Gastrocnemius medialis (tissue), 4 donors: ENCODE measurements around the gene ANXA10.
"Not testable (repeated sequence)": the region's sequence is repeated elsewhere in the genome, so short reads cannot be mapped to it uniquely, and the experiment has no call there.

ENCODE experiments used
- POLR2A ChIP-seq, 2 donors: fragments of 450-650 bp; IDR thresholded peaks; one replicate each; pipeline ENCODE4 v1.6.1; 2017; ENCODE audit warnings: antibody characterized with exemption in 2 of 2, mild to moderate bottlenecking in 2 of 2, moderate library complexity in 2 of 2
- TF ChIP-seq, protein P1 (sequence below), 5 experiments: fragments of 450-650 bp in 3 of 5; fragments of 200-600 bp in 2 of 5; sonication (generic) in 2 of 5; IDR thresholded peaks in 4 of 5; conservative IDR thresholded peaks in 1 of 5; 1 replicate in 4 of 5; 2 replicates in 1 of 5; pipeline ENCODE4 v1.5.1; 2016 to 2019; ENCODE audit warnings: antibody characterized with exemption in 5 of 5, mild to moderate bottlenecking in 3 of 5, moderate library complexity in 3 of 5

GRCh38 chr4:168113059-168113458, 20.7 kb downstream of the ANXA10 start:
- not testable (repeated sequence) for TF ChIP-seq POLR2A (IDR thresholded peaks at IDR 0.05)
- TF ChIP-seq, protein P1, sequence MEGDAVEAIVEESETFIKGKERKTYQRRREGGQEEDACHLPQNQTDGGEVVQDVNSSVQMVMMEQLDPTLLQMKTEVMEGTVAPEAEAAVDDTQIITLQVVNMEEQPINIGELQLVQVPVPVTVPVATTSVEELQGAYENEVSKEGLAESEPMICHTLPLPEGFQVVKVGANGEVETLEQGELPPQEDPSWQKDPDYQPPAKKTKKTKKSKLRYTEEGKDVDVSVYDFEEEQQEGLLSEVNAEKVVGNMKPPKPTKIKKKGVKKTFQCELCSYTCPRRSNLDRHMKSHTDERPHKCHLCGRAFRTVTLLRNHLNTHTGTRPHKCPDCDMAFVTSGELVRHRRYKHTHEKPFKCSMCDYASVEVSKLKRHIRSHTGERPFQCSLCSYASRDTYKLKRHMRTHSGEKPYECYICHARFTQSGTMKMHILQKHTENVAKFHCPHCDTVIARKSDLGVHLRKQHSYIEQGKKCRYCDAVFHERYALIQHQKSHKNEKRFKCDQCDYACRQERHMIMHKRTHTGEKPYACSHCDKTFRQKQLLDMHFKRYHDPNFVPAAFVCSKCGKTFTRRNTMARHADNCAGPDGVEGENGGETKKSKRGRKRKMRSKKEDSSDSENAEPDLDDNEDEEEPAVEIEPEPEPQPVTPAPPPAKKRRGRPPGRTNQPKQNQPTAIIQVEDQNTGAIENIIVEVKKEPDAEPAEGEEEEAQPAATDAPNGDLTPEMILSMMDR (IDR thresholded peaks at IDR 0.05 in 4 of 5, conservative IDR thresholded peaks at IDR 0.05 in 1 of 5): not testable (repeated sequence)
